NCI-H1930 (cell line): Measurements from ENCODE around the gene NLRP1.

Experiments used
- DNase-seq, 2 experiments: peaks; one replicate each; lab custom pipeline; 2025; lab: John Stamatoyannopoulos, UW

Gene NLRP1

GRCh38 chr17:5473906-5474305 lies 110.4 kb downstream of the NLRP1 start:
- DNase-seq: no peak

- DNase-seq: no peak
Observed at GRCh38 chr17:5472511-5472910, 111.8 kb downstream of the NLRP1 start.

DNA sequence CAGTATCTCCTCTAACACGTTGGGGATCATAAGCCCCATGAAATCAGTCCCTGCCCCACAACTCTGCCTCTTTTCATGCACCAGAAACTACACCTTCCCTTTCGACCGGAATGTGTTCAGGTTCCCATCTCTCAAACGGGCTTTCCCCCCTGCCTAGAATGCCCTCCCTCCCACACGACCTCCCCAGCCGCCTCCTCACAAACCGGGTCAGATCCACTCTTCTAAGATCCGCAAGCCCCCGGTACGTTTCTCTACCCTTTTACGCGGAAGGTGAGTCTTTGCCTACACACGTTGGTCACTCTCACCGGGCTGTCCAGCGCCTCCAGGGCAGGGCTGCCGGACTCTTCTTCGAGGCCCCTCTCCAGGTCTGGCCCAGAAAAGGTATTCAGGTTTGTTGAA lies 116.2 kb downstream of the NLRP1 start:
- DNase-seq: no peak

DNA sequence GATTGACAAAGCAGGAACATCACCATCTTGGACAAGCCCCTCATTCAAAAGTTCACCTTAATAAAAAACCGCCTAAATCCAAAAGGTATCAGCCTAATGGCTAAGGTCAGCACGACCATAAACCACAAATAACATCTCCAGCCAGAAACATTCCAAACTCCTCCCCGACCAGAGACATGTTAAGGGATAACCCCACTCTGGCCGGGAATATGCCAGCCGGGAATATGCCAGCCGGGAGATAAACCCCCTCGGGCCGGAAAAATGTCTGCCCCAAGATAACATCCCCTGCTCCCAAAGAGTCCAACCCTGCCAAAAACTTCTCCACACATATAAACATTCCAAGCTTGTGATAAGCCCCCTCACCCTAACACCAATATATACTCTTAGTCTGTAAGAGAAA lies 116.9 kb downstream of the NLRP1 start:
- DNase-seq: no peak

DNA sequence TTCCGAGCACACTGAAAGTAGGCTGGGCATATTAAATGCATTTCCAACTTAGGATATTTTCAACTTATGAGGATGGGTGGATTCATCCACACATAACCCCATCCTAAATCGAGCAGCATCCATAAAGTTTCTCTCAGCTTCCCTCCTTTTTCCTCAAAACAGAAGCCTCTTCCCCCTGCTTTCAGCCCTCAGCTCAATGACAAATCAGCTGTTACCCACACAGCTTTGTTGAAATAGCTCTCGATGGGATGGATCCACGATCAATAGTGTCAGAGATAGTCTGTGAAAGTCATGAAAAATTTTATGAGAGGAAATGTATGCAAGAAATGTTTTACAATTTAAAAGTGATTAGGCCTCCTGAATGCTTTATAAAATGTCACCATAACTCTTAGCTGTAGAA lies 118.0 kb downstream of the NLRP1 start:
- DNase-seq: no peak

GRCh38 chr17:5464717-5465507 lies 119.4 kb downstream of the NLRP1 start:
- no peak for DNase-seq
